Endothelial cell of umbilical vein (primary cell): ENCODE measurements around the gene LCN15.

Experiments
- EZH2 ChIP-seq: IDR thresholded peaks from 2 replicates; pipeline ENCODE4 v1.6.1; 2012; ENCODE audit warnings: borderline replicate concordance, low read depth, mild to moderate bottlenecking, moderate library complexity, low read length, inconsistent platforms; ENCODE audit not compliant: severe bottlenecking
- FOS ChIP-seq: IDR thresholded peaks from 2 replicates; pipeline ENCODE4 v1.6.1; 2011; ENCODE audit warnings: mild to moderate bottlenecking, low read length, moderate library complexity, borderline replicate concordance; ENCODE audit not compliant: insufficient read depth
- JUN ChIP-seq: IDR thresholded peaks from 2 replicates; pipeline ENCODE4 v1.6.1; 2011; ENCODE audit warnings: borderline replicate concordance, low read depth; ENCODE audit not compliant: insufficient read length, insufficient read depth
- POLR2A ChIP-seq: IDR thresholded peaks from 2 replicates; pipeline ENCODE4 v1.6.1; 2012; ENCODE audit warnings: low read depth, mild to moderate bottlenecking, control low read depth, low read length
- POLR2AphosphoS5 ChIP-seq: IDR thresholded peaks from 2 replicates; pipeline ENCODE4 v1.6.1; 2012; ENCODE audit warnings: low read depth, mild to moderate bottlenecking, control low read depth, low read length, moderate library complexity; ENCODE audit not compliant: insufficient read depth
- TF ChIP-seq, protein P1 (sequence below), 2 donors: IDR thresholded peaks; 1 replicate in 1 of 2; 2 replicates in 1 of 2; pipeline ENCODE4 v1.5.1; 2011; ENCODE audit warnings: low read length in 2 of 2, mild to moderate bottlenecking in 2 of 2, moderate library complexity in 2 of 2, control low read depth in 1 of 2, inconsistent platforms in 1 of 2, low read depth in 1 of 2; ENCODE audit not compliant: insufficient read depth in 1 of 2; ENCODE audit errors: extremely low read depth in 1 of 2

DNA sequence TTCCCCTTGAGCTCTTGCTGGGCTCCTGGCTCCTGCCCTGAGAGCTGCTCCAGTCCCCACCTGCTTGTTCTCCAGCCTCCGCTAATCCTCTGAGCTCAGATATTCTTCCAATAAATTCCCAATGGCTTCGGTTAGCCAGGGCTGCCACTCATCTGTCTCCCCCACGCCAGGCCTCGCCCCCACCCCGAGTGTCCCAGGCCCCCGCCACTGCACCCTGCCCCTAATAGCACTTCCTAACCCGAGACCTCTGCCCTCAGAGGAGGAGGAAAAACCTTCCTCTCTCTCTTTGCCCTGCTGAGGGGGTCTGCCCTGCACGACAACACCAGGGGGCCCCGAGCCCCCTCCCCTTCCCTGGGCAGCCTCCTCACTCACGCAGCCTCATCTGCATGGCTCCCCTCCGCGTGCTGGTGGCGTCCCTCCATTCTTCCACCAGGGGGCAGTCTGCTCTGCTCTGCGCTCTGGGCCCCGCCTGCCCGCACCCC, 5.4 kb upstream of the LCN15 start:
- TF ChIP-seq, protein P1, sequence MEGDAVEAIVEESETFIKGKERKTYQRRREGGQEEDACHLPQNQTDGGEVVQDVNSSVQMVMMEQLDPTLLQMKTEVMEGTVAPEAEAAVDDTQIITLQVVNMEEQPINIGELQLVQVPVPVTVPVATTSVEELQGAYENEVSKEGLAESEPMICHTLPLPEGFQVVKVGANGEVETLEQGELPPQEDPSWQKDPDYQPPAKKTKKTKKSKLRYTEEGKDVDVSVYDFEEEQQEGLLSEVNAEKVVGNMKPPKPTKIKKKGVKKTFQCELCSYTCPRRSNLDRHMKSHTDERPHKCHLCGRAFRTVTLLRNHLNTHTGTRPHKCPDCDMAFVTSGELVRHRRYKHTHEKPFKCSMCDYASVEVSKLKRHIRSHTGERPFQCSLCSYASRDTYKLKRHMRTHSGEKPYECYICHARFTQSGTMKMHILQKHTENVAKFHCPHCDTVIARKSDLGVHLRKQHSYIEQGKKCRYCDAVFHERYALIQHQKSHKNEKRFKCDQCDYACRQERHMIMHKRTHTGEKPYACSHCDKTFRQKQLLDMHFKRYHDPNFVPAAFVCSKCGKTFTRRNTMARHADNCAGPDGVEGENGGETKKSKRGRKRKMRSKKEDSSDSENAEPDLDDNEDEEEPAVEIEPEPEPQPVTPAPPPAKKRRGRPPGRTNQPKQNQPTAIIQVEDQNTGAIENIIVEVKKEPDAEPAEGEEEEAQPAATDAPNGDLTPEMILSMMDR (IDR thresholded peaks at IDR 0.05; ENCODE audit: extremely low read depth in 1 of 2, insufficient read depth in 1 of 2, low read depth in 1 of 2, low read length in 2 of 2): peak; percentile 28 to 78
- no peak for TF ChIP-seq FOS
- no peak for TF ChIP-seq EZH2
- TF ChIP-seq POLR2AphosphoS5: no peak
- no peak for TF ChIP-seq POLR2A
- TF ChIP-seq JUN: no peak
